Myocyte (in vitro differentiated cells): ENCODE data around the gene BBS12. TPM values are rescaled to one million over a fixed set of nuclear protein-coding genes. Genes with fewer than 3 reads are reported as not detected.
A peak's percentile ranks its signal among the peaks of the same experiment; 100 is the strongest.

ENCODE experiments used
- DNase-seq: peaks from one replicate; pipeline ENCODE4 v3.0.0-alpha.2; 2012; ENCODE audit warnings: low read depth
- polyA plus RNA-seq: library from polyadenylated mRNA; unstranded; fragments of >200 nt; gene quantifications from one replicate; pipeline ENCODE4 v1.2.1, GENCODE V29; 2012; ENCODE audit warnings: missing spikeins
- total RNA-seq: library from RNA; depleted of rRNA; stranded (reverse); fragments of >200 nt; gene quantifications from 2 replicates; pipeline ENCODE4 v1.2.3, GENCODE V29; 2014

Gene BBS12
- total RNA-seq = 7.1 and 7.8 TPM in 2 replicates
- polyA plus RNA-seq = 3.1 TPM

DNA sequence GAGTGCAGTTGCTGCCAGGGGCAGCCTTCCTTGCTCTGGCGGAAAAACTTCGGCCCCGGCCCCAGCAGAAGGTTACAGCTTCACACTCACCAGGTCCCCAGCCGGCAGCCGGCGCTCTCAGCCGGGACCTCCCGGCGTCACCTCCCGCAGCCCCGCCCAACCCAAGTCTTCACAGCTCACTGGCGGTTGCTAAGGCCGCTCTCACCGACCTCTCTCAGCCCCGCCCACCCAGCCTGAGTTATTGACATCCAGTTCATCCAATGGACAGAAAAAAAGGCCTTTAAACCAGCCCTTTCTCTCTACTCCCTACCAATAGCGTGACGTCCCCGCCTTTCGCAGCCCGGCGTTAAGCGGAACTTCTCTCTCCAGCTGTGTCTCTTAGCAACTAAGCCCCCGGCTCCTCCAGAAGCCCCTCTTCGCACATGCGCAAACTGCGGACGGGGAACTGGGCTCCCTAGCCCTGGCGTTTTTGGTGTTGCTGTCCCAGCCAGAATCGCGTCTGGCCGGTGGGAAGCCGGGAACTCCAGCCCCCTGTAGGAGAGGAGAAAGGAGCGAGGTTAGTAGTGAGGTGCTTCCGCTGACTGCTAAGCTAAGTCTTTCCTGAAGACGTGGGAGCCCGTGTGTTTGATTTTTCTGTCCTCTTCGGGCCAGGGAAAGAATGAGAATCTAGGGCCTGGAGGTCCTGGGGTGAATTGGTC is at the start of gene BBS12:
BBS12 (plus strand) TSS at position 376 of the 698 bp plus-strand sequence. CDS start 9,189 bp downstream, outside the sequence.
- peak; percentile 100 for DNase-seq

- DNase-seq = no peak
These were observed 45.8 kb upstream of the BBS12 start for GRCh38 chr4:122686691-122687090.

DNA sequence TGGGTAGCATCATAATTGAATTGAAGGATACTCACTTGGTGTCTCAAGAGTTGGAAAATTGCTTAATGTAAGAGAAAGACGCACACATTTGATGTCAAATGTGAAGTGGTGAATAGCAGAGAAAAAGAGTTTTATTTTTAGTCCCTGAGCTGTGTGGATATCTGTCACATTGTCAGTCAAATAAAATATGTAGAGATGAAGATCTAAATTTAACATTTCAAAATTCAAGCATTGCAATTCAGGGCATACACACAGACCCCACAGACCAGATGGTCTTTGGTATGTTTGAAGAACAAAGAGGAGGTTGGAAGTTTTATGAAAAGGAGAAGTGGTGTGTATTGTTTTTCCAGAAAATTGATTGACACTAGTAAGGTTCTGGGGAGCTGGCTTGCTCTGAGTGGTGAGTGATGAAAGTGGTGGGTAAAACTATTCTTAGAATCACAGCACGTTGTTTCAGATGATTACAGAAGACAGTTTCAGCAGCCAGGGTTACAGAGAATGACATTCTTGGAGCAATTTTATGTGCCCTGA is 44.9 kb upstream of the BBS12 start:
- peak; percentile 26 for DNase-seq

GRCh38 chr4:122688529-122689140 is 43.9 kb upstream of the BBS12 start:
- DNase-seq = no peak

- DNase-seq = no peak
These were observed 42.5 kb upstream of the BBS12 start for GRCh38 chr4:122689972-122690371.

GRCh38 chr4:122691988-122692387 is 40.5 kb upstream of the BBS12 start:
- DNase-seq = no peak

DNA sequence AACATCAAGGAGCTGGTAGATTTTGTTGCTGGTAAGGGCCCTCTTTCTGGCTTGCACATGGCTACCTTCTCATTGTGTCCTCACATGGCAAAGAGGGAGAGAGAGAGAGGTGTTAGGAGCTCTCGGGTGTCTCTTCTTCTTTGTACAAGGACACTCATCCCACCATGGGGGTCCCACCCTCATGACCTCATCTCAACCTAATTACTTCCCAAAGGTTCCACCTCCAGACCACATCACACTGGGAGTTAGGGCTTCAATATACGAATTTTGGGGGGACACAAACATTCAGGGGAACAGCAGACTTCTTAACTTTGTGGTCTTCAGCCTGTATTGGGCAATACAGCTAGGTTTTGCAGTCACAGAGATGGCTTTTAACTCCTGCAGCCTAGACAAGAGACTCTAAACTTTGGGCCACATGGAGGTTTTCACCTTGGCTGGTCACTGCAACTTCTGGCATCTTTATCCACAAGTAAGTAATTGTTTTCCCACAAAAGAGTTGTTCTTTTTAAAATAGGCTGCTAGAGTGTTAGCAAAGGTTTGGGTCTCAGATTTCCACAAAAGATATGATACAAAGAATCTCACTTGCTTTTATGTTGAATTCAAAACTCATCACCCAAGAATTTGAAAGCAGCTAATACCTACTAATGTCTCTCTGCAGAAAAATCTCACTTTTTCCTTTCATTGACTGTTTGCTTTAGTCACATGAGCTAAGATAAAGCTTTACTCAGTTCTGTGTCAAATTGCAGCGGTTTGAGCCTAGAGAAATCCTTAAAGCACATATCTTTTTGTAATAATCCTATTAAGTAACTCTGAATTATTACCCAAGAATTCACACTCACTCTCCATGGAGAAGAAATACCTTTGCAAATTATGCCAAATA is 39.6 kb upstream of the BBS12 start:
- DNase-seq = no peak

GRCh38 chr4:122695226-122695625 is 37.3 kb upstream of the BBS12 start:
- no peak for DNase-seq

DNA sequence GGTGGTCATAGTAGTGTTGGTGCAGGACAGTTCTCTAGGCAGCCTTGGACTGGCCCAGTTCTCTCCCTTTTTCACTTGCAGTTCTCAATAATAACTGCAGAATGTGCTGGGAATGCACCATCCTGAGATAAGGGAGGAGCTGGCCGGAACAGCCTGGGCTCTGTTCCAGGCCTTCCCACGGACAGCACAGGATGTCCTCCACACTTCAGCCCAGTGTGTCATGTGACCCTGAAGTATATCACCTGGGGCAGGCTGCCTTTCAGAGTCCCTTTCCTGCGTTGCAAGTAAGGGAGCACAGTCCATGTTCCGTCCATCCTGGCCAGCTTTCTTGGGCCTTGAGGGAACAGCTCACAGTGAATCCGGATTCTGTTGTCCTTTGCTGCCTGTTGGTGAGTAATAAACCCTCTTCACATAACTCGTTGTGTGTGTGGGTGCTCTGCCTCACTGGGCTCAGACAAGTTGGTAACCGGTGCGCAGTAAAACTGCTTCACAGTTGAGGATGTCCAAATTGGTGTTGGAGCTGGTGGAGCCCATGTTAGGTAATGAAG is 32.3 kb upstream of the BBS12 start:
- no peak for DNase-seq

- DNase-seq = no peak
These were observed 31.4 kb upstream of the BBS12 start for GRCh38 chr4:122701061-122701460.

GRCh38 chr4:122701965-122702364 is 30.5 kb upstream of the BBS12 start:
- DNase-seq = no peak

- DNase-seq = no peak
These were observed 29.6 kb upstream of the BBS12 start for GRCh38 chr4:122702939-122703338.

- peak; percentile 38 for DNase-seq
These were observed 28.6 kb upstream of the BBS12 start for GRCh38 chr4:122703868-122704267.

GRCh38 chr4:122705009-122705408 is 27.5 kb upstream of the BBS12 start:
- no peak for DNase-seq

- no peak for DNase-seq
These were observed 26.9 kb upstream of the BBS12 start for GRCh38 chr4:122705547-122706117.

- no peak for DNase-seq
These were observed 26.0 kb upstream of the BBS12 start for GRCh38 chr4:122706511-122706910.

GRCh38 chr4:122707497-122707896 is 25.0 kb upstream of the BBS12 start:
- DNase-seq = no peak

GRCh38 chr4:122709236-122709635 is 23.3 kb upstream of the BBS12 start:
- DNase-seq = no peak

GRCh38 chr4:122710434-122711308 is 21.8 kb upstream of the BBS12 start:
- no peak for DNase-seq

DNA sequence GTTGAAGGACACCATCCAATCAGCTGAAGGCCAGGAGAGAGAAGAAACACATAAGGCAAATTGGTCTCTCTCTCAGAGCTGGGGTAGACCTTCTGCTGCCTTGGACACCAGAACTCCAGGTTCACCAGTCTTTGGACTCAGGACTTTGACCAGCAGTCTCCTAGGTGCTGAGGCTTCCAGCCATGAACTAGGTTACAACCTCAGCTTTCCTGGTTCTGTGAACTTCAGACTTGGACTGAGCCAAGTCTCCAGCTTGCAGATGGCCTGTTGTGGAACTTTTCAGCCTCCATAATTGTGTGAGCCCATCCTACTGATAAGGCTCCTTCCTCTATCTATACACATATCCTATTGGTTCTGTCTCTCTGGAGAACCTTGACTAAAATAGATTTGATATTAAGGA is 20.6 kb upstream of the BBS12 start:
- no peak for DNase-seq
